Liver (tissue), 9 donors: Measurements from ENCODE around the gene USP5. TPM values are rescaled to one million over a fixed set of nuclear protein-coding genes. Genes with fewer than 3 reads are reported as not detected.
A peak's percentile ranks its signal among the peaks of the same experiment; 100 is the strongest.
"Not testable (repeated sequence)": the region's sequence is repeated elsewhere in the genome, so short reads cannot be mapped to it uniquely, and the experiment has no call there.

Experiments
- DNase-seq: peaks from one replicate; pipeline ENCODE4 v3.0.0-alpha.2; 2017; ENCODE audit warnings: low spot score
- H3K27ac ChIP-seq, 2 donors: one replicate each; pipeline ENCODE4 v1.7.0; 2013; ENCODE audit warnings: inconsistent platforms in 2 of 2, low read length in 2 of 2, control low read depth in 1 of 2, low read depth in 1 of 2, mild to moderate bottlenecking in 1 of 2
- H3K27me3 ChIP-seq, 4 donors: one replicate each; pipeline versions ENCODE4 v1.6.1 to v1.7.0; 2013; ENCODE audit warnings: low read length in 3 of 4, inconsistent platforms in 1 of 4, mild to moderate bottlenecking in 1 of 4, moderate library complexity in 1 of 4; ENCODE audit not compliant: control insufficient read depth in 4 of 4, insufficient read depth in 4 of 4
- H3K36me3 ChIP-seq, 4 donors: one replicate each; pipeline versions ENCODE4 v1.6.1 to v1.7.0; 2013; ENCODE audit warnings: low read length in 3 of 4, mild to moderate bottlenecking in 3 of 4, low read depth in 1 of 4, moderate library complexity in 1 of 4; ENCODE audit not compliant: control insufficient read depth in 4 of 4, insufficient read depth in 3 of 4
- H3K4me1 ChIP-seq, 4 donors: one replicate each; pipeline versions ENCODE4 v1.6.1 to v1.7.0; 2013; ENCODE audit warnings: low read length in 3 of 4, mild to moderate bottlenecking in 3 of 4, moderate library complexity in 1 of 4; ENCODE audit not compliant: control insufficient read depth in 4 of 4, insufficient read depth in 4 of 4
- H3K4me3 ChIP-seq, 3 donors: one replicate each; pipeline versions ENCODE4 v1.6.1 to v1.7.0; 2013; ENCODE audit warnings: low read length in 3 of 3, control low read depth in 1 of 3, low read depth in 1 of 3, mild to moderate bottlenecking in 1 of 3
- H3K9ac ChIP-seq, 2 donors: one replicate each; pipeline ENCODE4 v1.7.0; 2013; ENCODE audit warnings: low read length in 2 of 2, mild to moderate bottlenecking in 2 of 2, moderate library complexity in 2 of 2, control low read depth in 1 of 2, low read depth in 1 of 2
- H3K9me3 ChIP-seq, 4 donors: one replicate each; pipeline versions ENCODE4 v1.6.1 to v1.7.0; 2013; ENCODE audit warnings: low read length in 3 of 4; ENCODE audit not compliant: control insufficient read depth in 4 of 4
- ATF3 ChIP-seq: IDR thresholded peaks from 2 replicates; pipeline ENCODE4 v1.6.1; 2016; ENCODE audit warnings: antibody characterized with exemption
- EGR1 ChIP-seq, 2 donors: IDR thresholded peaks; 2 replicates each; pipeline ENCODE4 v1.6.1; 2016 to 2018; ENCODE audit warnings: antibody characterized with exemption in 2 of 2, low read depth in 2 of 2
- FOXA1 ChIP-seq: IDR thresholded peaks from 2 replicates; pipeline ENCODE4 v1.6.1; 2016; ENCODE audit warnings: antibody characterized with exemption
- FOXA2 ChIP-seq: IDR thresholded peaks from 2 replicates; pipeline ENCODE4 v1.6.1; 2016; ENCODE audit warnings: antibody characterized with exemption
- GABPA ChIP-seq, 2 donors: IDR thresholded peaks in 1 of 2; conservative IDR thresholded peaks in 1 of 2; 2 replicates each; pipeline ENCODE4 v1.6.1; 2016; ENCODE audit warnings: antibody characterized with exemption in 2 of 2, mild to moderate bottlenecking in 1 of 2, moderate library complexity in 1 of 2
- HNF4A ChIP-seq, 2 donors: conservative IDR thresholded peaks; 2 replicates each; pipeline ENCODE4 v1.6.1; 2016; ENCODE audit warnings: antibody characterized with exemption in 2 of 2, mild to moderate bottlenecking in 2 of 2
- HNF4G ChIP-seq: IDR thresholded peaks from 2 replicates; pipeline ENCODE4 v1.6.1; 2016; ENCODE audit warnings: antibody characterized with exemption
- JUND ChIP-seq, 2 donors: IDR thresholded peaks; 2 replicates each; pipeline ENCODE4 v1.6.1; 2016; ENCODE audit warnings: antibody characterized with exemption in 2 of 2
- NR2F2 ChIP-seq: IDR thresholded peaks from 2 replicates; pipeline ENCODE4 v1.6.1; 2016; ENCODE audit warnings: antibody characterized with exemption
- RAD21 ChIP-seq, 2 donors: IDR thresholded peaks; 2 replicates each; pipeline ENCODE4 v1.6.1; 2016; ENCODE audit warnings: antibody characterized with exemption in 2 of 2, mild to moderate bottlenecking in 2 of 2
- REST ChIP-seq: IDR thresholded peaks from 2 replicates; pipeline ENCODE4 v1.6.1; 2016; ENCODE audit warnings: antibody characterized with exemption, mild to moderate bottlenecking
- RXRA ChIP-seq, 2 donors: IDR thresholded peaks; 2 replicates each; pipeline ENCODE4 v1.6.1; 2017 to 2018; ENCODE audit warnings: antibody characterized with exemption in 2 of 2, mild to moderate bottlenecking in 1 of 2
- SP1 ChIP-seq: IDR thresholded peaks from 2 replicates; pipeline ENCODE4 v1.6.1; 2018; ENCODE audit warnings: antibody characterized with exemption, mild to moderate bottlenecking
- TAF1 ChIP-seq: conservative IDR thresholded peaks from 2 replicates; pipeline ENCODE4 v1.6.1; 2016; ENCODE audit warnings: antibody characterized with exemption, mild to moderate bottlenecking
- YY1 ChIP-seq: IDR thresholded peaks from 2 replicates; pipeline ENCODE4 v1.6.1; 2016; ENCODE audit warnings: antibody characterized with exemption, mild to moderate bottlenecking
- ZBTB33 ChIP-seq: IDR thresholded peaks from 2 replicates; pipeline ENCODE4 v1.6.1; 2016; ENCODE audit warnings: antibody characterized with exemption
- WGBS: extraction: QIAGEN DNeasy Blood & Tissue Kit; methylation state at CpG from one replicate; pipeline ENCODE4 v1.1.7; 2013; 5-methylcytosine and 5-hydroxymethylcytosine counted together
- polyA plus RNA-seq, 2 donors: library from polyadenylated mRNA; stranded (reverse) in 1 of 2; unstranded in 1 of 2; fragments of 200-250 nt in 1 of 2; fragments of >200 nt in 1 of 2; fragmentation: Nextera tagmentation in 1 of 2; extraction: Ambion mirVana in 1 of 2; gene quantifications; one replicate each; pipeline versions ENCODE4 v1.2.1 to v1.2.3, GENCODE V29; 2013 to 2015
- total RNA-seq, 2 donors: library from RNA; depleted of rRNA; stranded (reverse); fragments of >200 nt; gene quantifications; one replicate each; pipeline ENCODE4 v1.2.3, GENCODE V29; 2014
- TF ChIP-seq, protein P1 (sequence below): IDR thresholded peaks from 2 replicates; pipeline ENCODE4 v1.6.1; 2016; ENCODE audit warnings: antibody characterized with exemption
- TF ChIP-seq, protein P2 (sequence below): fragments of 150-350 bp; IDR thresholded peaks from 2 replicates; pipeline ENCODE4 v1.5.1; 2017; ENCODE audit warnings: improper control_type of control experiment, low read depth, low read length; ENCODE audit not compliant: missing input control
- donor health status: healthy.
- donor health status: healthy.
- donor health status: healthy.
- donor health status: healthy.
- donor health status: healthy.

USP5 gene
- total and polyA plus RNA-seq, 4 donors = 15.2 to 41.0 (median 35.7) TPM

DNA sequence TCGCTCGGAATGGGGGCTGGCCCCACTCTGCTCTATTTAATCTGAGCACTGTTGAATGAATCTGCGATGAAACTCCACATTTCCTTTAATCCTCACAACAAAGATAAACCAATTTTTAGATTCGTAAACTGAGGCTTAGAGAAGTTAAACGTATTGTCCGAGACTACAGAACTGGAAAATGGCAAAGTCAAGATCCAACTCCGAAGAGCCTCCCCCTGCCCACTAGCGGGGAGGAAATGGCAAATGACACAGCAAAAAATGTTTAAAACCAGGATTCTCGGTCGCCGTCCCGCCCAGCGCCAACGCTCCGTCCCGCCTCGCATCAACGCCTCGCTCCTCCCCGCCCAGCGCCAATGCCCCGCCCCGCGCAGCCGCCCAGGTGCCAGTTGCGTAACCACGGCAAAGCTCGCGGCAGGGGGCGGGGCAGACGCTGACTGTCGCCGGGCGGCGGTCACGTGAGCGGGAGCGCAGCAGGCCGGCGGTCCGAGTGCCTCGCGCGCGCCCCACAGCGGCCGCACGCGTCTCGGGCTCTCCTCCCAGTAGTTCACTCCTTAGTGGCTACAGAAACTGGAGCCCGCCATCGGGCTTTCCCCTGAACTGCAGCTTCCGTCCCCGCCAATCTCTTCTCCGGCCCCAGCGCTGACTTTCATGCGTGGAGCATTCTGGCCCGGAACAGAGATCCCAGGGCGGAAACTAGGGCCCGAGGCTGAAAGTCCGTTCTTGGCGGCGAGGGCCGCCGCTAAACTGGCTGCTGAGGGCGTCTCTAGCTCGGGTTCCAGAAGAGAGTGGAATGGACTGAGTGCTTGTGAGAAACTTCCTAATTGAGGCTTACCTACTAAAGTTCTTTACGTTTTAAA lies 39.1 kb downstream of the USP5 start (continued):
- no peak for TF ChIP-seq ZBTB33

DNA sequence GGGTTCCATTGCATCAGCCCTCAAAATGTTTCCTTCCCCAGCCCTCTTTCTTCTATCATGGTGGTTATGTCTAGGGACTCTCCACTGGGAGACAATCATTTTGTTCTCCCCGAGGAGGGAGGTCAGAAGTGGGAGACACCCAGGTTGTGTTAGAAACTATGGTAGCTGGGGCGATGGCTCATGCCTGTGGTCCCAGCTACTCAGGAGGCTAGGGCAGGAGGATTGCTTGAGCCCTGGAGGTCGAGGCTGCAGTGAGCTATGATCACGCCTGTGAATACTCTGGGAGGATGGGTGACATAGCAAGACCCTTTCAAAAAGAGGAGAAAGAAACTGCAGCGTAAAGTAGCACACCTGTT lies 39.7 kb downstream of the USP5 start:
- no peak for DNase-seq
- no peaks in the 10 kb centered on the region for H3K27me3 ChIP-seq
- peak overlapping the region; percentile 84 to 85 for H3K9ac ChIP-seq
- no peaks in the 10 kb centered on the region for H3K36me3 ChIP-seq
- peak overlapping the region; percentile 89 to 91 for H3K27ac ChIP-seq
- WGBS = 86% methylated on average over 5 of the region's 5 CpGs
- H3K4me1 ChIP-seq = peaks cover 2 to 14% (median 8%) of the 10 kb centered on the region in 4 donors
- no peak for TF ChIP-seq YY1
- no peak for TF ChIP-seq NR2F2
- TF ChIP-seq HNF4A (conservative IDR thresholded peaks at IDR 0.05) = no peak
- no peak for TF ChIP-seq RAD21 (IDR thresholded peaks at IDR 0.05)
- TF ChIP-seq REST = no peak
- TF ChIP-seq ZBTB33 = no peak
- TF ChIP-seq JUND (IDR thresholded peaks at IDR 0.05) = no peak
- TF ChIP-seq, protein P1, sequence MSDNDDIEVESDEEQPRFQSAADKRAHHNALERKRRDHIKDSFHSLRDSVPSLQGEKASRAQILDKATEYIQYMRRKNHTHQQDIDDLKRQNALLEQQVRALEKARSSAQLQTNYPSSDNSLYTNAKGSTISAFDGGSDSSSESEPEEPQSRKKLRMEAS = no peak
- TF ChIP-seq RXRA (IDR thresholded peaks at IDR 0.05) = no peak
- TF ChIP-seq FOXA2 = no peak
- TF ChIP-seq GABPA (IDR thresholded peaks at IDR 0.05 in 1 of 2, conservative IDR thresholded peaks at IDR 0.05 in 1 of 2) = no peak
- TF ChIP-seq ATF3 = no peak
- TF ChIP-seq SP1 = no peak
- TF ChIP-seq FOXA1 = no peak
- TF ChIP-seq, protein P2, sequence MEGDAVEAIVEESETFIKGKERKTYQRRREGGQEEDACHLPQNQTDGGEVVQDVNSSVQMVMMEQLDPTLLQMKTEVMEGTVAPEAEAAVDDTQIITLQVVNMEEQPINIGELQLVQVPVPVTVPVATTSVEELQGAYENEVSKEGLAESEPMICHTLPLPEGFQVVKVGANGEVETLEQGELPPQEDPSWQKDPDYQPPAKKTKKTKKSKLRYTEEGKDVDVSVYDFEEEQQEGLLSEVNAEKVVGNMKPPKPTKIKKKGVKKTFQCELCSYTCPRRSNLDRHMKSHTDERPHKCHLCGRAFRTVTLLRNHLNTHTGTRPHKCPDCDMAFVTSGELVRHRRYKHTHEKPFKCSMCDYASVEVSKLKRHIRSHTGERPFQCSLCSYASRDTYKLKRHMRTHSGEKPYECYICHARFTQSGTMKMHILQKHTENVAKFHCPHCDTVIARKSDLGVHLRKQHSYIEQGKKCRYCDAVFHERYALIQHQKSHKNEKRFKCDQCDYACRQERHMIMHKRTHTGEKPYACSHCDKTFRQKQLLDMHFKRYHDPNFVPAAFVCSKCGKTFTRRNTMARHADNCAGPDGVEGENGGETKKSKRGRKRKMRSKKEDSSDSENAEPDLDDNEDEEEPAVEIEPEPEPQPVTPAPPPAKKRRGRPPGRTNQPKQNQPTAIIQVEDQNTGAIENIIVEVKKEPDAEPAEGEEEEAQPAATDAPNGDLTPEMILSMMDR = no peak
- TF ChIP-seq HNF4G = no peak
- TF ChIP-seq TAF1 = no peak
- no peak for TF ChIP-seq EGR1 (IDR thresholded peaks at IDR 0.05; ENCODE audit: low read depth in 2 of 2)
- peak overlapping the region; percentile 43 to 68 (median 55) for H3K4me3 ChIP-seq
- no peaks in the 10 kb centered on the region for H3K9me3 ChIP-seq

GRCh38 chr12:6892683-6893082 lies 40.7 kb downstream of the USP5 start:
- DNase-seq, H3K9me3 ChIP-seq, H3K4me3 ChIP-seq, H3K27me3 ChIP-seq, H3K36me3 ChIP-seq, H3K27ac ChIP-seq, H3K9ac ChIP-seq: not testable (repeated sequence)
- 97% methylated on average over 3 of the region's 3 CpGs for WGBS
- H3K4me1 ChIP-seq = peaks cover 2 to 14% (median 8%) of the 10 kb centered on the region in 4 donors
